Frontal cortex (tissue), 4 donors: ENCODE data around the gene CD180. TPM values are rescaled to one million over a fixed set of nuclear protein-coding genes. Genes with fewer than 3 reads are reported as not detected.

ENCODE experiments used
- DNase-seq, 2 donors: peaks; one replicate each; pipeline ENCODE4 v3.0.0; 2012; ENCODE audit warnings: low spot score in 2 of 2
- FAIRE-seq: peaks from 2 replicates; lab custom pipeline; 2012; peaks lifted over from hg19 to GRCh38; lab: Jason Lieb, UNC
- total RNA-seq: library from RNA; depleted of rRNA; stranded (reverse); fragments of >200 nt; gene quantifications from one replicate; pipeline ENCODE4 v1.2.3, GENCODE V29; 2014
- donor health status: control.
- donor health status: control.
- donor health status: control.

CD180 gene
- total RNA-seq, 1 donor from 2014 or later, result 0.41 TPM

DNA sequence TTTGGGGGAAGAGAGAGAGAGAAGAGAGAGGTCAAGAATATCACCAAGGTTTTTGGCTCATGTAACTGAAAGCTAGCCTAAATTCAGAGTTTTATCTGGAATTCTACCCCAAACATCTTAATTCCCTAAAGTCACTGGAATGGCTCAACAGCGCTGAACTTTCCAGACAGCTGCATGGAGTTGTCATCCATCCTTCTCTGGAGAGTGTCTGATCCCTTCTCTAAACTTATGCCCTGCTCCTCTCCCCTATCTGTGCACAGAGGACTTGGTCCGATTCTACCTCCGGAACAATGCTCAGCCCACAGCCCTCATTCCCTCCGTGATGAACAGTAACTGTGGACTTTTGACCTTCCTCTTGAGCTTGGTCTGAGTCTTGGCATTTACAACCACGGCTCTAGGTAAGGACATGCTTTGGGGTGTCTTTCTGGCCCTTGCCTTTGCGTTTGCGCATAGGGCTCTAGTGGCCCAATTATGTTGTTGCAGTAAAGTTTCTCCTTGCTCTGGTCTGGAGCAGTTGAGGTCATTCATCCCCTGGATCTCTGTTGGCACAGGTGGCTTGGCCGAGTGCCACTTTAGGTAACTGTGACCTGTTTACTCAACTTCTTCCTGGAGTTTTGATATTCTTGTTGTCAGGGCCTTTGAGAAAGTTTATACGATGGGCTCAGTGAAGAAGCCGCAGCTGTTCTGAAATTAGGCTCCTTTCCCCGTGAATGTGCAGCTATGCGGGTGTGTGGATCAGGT is 18.3 kb upstream of the CD180 start:
- FAIRE-seq, result no peak
- DNase-seq, result no peak

DNA sequence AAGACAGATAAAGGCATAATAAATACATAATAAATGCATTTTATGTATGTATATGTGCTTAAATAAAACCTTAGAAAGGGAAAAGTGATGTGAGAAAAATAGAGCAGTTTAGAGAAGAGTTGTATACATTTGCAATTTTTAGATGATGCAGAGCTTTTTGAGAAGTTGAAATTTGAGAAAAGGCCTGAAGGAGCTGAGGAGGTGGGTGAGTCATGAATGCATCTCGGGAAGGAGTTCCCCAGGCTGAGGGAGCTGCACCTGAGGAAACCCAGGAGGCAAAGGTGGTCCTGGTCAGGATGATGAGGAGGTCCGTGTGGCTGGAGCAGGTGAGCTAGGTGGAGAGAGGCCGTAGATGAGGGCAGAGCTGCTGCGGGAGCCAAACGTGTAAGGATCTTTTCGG is 17.4 kb upstream of the CD180 start:
- FAIRE-seq, result no peak
- no peak for DNase-seq

DNA sequence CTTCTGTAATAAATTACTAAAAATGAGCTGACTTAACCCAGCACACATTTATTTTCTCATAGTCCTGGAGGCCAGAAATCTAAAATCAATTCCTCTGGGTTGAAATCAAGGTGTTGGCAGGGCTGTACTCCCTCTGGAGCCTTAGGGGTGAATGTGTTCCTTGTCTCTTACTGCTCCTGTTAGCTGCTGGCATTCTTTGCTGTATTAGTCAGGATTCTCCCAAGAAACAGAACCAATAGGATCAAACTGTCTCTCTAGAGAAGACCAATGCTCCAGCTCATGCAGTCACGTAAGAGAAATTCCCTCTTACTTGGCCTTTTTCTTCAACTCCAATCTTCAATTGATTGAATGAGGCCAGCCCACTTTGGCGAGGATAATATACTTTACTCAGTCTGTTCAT is 15.3 kb upstream of the CD180 start:
- DNase-seq, result no peak
- FAIRE-seq, result no peak

DNA sequence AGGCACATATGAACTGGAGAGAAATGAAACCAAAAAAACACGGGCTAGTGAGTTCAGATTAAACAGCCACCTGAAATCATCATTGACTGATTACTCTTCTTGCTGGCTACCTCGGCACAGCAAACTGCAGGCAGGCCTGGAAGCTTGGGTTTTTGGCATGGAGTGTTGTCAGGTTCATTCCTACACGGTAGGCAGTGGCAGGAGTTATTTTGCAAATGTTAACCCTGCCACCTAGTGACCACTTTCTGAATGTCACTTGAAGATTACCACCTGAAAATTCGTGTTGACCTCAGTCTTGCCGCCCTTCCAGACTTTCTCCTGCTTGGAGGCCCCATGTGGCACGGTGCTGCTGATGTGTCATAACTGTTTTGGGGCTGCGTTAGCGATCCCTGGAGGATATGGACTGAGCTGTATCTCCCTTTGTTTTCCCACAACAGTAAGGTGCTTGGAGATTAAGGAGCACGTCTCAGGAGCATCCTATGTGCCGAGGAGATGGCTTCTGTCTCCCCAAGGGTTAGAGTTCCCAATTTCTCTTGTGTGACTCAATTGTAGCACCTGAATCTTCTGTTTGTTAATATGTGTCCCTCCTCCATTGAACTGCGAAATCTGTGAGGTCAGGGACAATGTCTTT is 12.7 kb upstream of the CD180 start:
- FAIRE-seq (no peak), DNase-seq (peak; percentile 47 to 78)

DNA sequence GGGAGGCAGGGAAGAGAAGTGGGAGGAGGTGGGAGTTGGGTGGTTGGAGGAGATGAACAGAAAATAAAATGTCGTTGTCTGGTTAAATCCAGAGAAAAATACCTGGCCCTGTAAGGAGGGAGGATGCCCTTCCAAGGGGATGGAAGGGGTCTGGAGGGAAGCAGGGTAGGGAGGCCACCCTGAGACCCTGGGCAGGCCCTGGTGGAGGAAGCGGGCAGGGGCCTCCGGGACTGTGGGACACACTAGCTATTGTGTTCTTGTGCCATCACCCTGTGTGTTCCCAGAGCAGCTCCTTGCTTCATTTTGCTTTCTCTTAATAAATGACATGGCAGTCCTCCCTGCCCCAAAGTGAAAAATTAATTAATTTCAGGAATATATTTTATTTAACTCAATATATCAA is 11.8 kb upstream of the CD180 start:
- DNase-seq, result no peak
- FAIRE-seq, result no peak

DNA sequence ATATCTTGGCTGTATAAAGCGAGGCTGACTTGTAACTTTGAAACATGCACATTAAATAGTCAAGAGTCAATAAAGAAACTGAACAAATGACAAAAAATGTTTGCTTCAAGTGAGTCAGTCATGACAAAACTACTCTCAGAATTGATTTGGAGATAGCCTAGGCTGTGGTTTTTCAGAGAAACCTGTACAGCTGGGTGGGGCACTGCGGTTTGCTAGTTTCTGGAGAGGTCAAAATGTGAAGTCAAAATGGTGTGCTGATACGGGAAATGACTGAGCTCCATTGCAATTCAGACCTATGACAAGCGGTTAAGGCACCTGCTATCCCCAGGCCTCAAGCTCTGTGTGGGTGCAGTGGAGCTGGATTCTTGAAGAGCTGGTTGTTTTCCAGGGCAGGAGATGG is 10.3 kb upstream of the CD180 start:
- DNase-seq, result no peak

DNA sequence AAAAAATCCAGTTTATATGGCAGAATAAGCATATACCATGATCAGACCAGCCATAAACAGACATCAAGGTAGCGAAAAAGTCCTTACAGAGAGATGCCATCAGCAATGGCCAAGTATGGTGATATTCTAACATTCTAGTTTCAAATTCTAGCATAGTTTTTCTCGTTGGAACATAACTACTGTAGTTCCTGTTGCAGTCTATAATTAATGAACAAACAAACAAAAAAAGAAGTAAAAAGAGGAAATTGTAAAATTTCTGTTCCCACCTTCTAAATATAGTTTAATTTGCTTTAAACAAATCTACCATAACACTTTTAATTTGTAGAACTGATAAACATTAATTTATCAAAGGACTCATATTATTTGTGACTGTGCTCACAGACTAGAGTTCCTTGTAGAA is 9.9 kb upstream of the CD180 start:
- no peak for FAIRE-seq
- no peak for DNase-seq

More for the DNA sequence above, 10.3 kb upstream of the CD180 start:
- FAIRE-seq, result no peak

DNA sequence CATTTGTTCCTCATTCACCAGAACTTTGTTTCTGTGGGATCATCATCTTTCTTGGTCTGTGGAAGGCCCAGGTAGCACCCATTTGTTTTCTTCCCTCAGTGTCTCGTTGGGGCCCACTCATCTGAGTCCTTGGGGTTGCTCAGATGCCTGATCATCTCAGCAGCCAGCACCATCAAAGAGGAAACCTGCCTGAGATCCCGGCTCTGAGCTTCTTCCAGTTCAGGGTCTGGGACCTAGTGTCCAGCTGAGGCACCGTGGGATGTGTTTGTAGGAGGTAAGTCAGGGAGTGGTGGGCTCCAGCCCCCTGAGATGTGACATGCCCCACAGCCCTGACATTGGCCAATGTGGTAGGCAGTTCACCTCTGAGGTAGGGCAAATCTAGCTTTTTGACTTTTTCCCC is 9.4 kb upstream of the CD180 start:
- FAIRE-seq (no peak), DNase-seq (no peak)

DNA sequence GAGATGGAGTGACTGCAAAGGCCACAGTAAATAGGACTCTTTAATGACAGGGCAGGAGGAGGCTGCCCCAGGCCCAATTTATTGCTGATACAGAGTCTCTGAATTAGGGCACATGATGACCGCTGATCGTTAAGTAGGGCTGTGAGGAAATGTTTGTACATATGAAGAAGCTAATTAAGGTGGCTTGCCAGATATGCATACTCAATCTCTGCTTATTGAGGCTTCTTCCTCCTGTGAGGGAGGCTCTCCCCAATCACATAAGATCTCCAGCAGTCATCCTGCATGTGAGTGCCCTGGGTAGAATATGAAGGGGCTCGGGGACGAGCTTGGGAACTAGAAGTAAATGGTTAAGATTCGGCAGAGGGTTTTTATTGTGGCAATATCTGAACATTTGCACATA is 8.2 kb upstream of the CD180 start:
- FAIRE-seq, result no peak
- DNase-seq, result no peak

DNA sequence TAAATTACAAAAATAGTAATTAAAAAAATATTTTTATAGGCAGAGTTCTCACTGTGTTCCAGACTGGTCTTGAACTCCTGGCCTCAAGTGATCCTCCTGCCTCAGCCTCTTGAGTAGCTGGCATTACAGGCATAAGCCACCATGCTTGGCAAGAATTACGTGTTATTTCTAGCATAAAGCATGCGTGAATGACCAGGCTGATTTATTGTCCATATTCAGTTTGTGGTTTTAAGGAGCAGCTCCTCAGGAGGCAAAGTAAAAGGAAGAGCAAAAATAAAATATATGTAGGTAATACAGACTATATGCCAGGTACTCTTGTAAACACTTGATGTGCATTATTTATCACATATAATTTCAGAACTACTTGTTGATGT is 7.1 kb upstream of the CD180 start:
- DNase-seq (no peak), FAIRE-seq (no peak)

DNA sequence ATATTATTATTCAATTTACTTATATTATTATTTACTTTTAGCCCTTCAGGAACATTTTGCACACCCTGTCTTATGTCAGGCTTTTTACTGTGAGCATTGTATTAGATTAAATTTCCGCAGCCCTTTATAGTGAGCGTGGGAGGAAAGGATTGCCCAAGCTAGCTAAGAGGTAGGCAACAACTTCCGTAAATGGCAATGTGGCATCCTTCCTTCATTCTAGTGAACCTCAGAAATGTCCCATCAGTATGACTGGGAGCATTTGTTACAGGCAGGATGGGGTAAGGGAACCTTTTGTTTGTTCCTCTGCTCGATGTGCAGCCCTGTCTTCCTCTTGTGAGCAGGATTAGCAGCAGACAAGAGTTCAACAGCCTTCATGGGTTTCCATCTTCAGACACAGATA is 6.2 kb upstream of the CD180 start:
- no peak for FAIRE-seq
- DNase-seq, result no peak

DNA sequence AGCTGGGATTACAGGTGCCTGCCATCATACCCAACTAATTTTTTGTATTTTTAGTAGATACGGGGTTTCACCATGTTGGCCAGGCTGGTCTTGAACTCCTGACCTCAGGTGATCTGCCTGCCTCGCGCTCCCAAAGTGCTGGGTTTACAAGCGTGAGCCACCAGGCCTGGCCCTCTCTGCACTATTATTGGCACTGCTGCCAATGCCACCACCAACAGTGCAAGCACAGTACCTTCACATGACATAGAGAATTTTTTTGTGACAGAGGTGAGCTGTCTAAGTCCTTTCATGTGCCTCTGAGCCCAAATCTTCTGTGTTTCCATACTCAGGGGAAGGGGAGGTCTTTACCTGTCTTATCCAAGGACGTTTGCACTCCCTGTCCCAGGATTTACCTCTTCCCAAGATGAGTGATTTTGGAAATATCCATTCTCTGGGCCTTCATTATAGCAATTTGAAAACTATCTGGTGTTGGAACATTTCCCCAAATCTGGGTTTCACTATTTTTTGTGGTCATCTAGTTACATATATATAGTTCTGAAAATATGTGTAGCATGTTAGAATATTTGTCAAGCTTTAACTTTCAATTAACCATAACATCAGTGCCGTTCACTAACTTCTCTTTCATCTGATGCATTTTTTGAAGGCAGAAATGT is 5.4 kb upstream of the CD180 start:
- no peak for DNase-seq
- FAIRE-seq, result no peak

DNA sequence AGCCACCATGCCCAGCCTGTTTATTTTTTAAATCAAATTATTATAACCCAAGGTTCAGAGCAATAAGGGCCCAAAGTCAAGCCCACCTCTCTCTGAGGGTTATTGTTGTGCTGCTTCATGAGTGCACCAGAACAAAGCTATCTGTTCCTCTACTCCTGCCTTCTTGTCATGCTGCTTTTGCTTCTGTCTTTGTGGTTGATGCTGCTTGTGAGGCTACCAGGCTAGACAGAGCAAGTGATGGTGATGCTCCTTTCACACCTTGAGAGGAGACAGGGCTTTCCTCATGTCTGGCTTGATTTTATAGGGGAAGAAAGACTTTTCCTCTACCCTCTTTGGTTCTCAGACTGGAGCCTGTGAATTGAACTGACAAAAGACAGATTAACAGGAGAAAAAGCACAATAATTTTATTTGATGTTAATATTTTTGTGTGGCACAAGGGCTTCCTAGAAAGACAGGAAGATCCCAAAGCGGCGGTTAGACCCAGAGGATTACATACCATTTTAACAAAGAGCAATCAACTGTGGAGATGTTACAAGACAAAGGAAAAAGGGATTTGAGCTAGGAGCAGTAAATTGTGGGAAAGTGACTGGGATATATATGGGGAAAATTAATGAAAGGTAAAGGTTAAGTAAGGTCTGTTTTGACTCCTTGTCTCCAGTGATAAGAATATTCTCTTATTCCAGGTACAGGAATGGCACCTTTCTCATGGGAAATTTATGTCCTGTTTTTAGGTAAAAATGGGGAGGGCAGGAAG is 4.4 kb upstream of the CD180 start:
- DNase-seq, result no peak
- no peak for FAIRE-seq

DNA sequence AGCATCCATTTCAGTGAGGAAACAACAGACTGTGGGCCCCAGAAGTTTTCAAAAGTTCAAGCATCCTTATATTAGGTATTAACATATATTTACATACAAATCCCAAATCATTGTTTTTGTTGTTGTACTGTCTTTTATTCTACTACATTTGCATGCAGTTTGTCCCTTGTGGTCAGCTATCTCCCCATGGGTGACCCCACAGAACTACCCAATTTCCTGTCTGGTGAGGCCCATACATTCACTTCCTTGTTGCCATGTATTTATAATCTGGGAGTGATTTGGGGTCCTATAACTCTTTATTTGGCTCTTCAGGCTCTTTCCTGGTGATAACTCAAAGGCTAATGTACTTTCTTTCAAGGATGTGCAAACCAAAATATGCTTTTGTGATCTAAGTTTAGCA is 3.3 kb upstream of the CD180 start:
- FAIRE-seq (no peak), DNase-seq (no peak)

DNA sequence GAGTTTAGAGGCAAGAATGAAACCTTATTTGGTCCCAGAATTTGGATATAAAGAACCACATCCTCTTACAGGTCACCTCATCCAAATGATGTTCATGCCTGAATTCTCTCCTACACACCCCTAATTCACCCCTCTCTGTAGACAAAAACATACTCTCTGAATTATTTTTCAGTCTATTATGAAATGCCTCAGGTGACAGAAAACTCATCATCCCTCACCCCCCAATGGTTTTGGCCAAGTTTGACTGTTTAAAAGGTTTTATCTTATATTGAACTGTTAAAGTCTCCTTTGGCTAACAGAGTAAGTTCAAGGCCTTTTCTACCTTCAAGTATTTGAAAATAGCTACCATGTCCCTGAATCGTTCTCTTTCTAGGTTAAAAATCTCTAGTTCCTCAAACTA is 2.3 kb upstream of the CD180 start:
- FAIRE-seq, result no peak
- no peak for DNase-seq

DNA sequence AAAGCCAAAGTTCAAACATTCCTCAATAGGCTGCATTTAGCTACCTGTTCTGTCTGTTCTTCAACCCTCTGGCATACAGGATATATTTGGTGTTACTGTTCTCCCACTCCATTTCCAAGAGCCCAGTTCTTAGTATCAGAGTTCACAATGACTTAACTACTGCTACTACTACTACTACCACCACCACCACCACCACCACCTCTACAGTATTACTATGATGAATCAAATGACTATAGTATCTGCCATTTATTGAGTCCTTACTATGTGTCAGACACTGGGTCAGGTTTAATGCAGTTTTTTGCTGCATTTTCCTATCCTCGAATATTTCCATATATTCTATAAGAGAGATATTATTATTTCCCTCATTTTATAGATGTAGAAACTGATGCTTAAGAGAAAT is 937 bp upstream of the CD180 start:
- DNase-seq, result no peak
- no peak for FAIRE-seq

DNA sequence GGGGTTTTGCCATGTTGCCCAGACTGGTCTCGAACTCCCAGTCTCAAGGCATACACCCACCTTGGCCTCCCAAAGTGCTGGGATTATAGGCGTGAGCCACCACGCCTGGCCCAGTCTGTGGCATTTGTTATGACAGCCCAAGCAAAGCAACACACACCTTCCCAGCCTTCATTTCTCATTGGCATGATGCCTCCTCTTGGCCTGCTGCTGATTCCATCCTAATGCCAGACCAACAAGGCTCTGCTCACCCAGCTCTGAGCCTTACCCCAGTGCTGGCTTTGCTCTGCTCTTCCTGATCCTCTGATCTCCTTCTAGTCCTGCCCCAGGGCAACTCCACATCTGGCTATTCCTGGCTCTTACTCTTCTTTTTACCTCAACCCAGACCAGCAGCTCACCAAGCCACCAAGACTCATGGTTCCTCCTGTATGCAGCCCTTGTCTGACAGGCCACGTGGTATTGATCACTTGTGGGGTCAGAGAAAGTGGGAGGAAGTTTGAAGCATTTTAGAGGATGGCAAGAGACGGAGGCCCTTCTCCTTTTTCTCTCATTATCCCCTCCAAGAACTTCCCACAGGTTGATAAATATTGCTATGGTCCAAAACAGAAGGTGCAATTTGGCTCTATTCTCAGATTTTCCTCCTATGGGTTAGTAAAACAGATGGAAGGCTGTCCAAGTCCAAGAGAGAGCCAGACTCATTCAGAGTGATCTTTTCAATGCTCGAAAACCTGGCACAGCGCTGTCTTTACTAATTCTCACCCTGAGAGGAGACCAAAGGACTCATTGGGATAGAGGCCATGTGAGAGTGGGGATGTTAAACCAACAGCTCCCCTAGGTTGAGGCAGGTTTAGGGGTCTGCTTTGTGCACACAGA is 958 bp downstream of the CD180 start:
- DNase-seq (no peak), FAIRE-seq (no peak)

DNA sequence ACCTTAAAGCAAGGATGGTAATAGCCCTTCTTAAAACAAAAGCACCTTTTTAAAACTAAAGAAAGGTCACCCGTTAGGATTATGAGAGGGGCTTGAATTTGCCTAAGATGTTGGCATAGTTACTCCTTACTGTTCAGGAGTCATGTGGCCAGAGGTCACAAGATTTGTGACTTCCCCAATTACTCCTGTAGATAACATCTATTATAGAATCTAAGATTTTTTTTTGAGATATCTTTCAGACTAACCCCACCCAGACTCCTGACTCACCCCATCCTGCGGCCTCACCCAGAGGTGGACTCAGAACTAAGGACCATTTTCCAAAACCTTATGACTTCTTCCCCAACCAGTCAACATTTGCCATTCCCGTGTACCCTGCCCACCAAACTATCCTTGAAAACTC is 2.4 kb downstream of the CD180 start:
- DNase-seq (no peak), FAIRE-seq (no peak)

DNA sequence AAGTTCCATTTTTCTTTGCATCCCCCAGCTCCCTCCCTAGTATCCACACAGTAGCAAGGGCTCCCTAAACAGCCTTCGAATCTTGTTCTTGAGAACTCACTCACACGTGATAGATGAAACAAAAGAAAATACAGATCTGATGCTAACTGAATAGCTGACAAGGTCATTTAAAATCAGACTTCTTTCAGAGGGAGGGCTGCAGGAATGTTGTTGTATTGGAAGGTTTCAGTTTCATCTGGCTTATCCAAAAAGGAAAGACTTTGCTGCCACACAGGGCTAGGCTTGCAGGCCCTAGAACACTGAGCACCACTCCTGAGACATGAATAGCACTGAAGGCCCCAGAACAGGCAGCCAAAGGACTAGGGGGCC is 3.2 kb downstream of the CD180 start:
- DNase-seq (no peak), FAIRE-seq (no peak)
